ENCODE measurements around the gene CDKL4. TPM values are rescaled to one million over a fixed set of nuclear protein-coding genes. Genes with fewer than 3 reads are reported as not detected.
A peak's percentile ranks its signal among the peaks of the same experiment; 100 is the strongest.

The CDKL4 gene
- total and polyA plus RNA-seq, 2 donors (not counting 1 experiment from before 2014, with no cell fraction given): 0.18 to 3.0 TPM

- TF ChIP-seq CTCF (conservative IDR thresholded peaks at IDR 0.05 in 1 of 2, IDR thresholded peaks at IDR 0.05 in 1 of 2; ENCODE audit: low read depth in 1 of 2, low read length in 2 of 2) (no peak), EZH2 (IDR thresholded peaks at IDR 0.05; ENCODE audit: low read length, missing control alignments) (no peak)
- H3K36me3 ChIP-seq (ENCODE audit: control insufficient read depth, insufficient read depth, low read length): no peaks in the 10 kb centered on the region
Observed at GRCh38 chr2:39240758-39241157, 3.0 kb downstream of the CDKL4 start.

DNA sequence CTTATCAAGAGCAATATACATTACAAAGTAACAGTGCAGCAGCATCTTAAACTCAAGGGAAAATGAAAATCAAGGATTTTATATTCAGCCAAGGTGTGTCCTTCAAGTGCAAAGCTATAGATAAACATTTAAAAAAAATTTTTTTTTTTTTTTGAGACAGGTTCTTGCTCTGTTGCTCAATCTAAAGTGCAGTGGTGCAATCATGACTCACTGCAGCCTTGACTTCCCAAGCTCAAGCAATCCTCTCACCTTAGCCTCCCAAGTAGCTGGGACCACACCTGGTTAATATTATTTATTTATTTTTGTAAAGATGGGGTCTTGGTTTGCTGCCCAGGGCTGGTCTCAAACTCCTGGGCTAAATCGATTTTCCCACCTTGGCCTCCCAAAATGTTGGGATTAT, 9.0 kb downstream of the CDKL4 start:
- Histone ChIP-seq H3K9ac (ENCODE audit: insufficient read depth, low read length) (no peak overlapping the region), H3K4me2 (ENCODE audit: extremely low read depth, insufficient read depth, low read length) (no peak overlapping the region), H3K79me2 (ENCODE audit: control insufficient read depth, insufficient read depth, low read length) (no peaks in the 10 kb centered on the region), H3K36me3 (ENCODE audit: control insufficient read depth, insufficient read depth, low read length) (no peaks in the 10 kb centered on the region), H3K4me1 (ENCODE audit: control insufficient read depth, extremely low read depth, insufficient read depth, low read length) (no peaks in the 10 kb centered on the region), H4K20me1 (ENCODE audit: control insufficient read depth, extremely low read depth, insufficient read depth, low read length) (no peaks in the 10 kb centered on the region), H3K4me3 (replicated peaks in 1 of 4; ENCODE audit: control extremely low read depth in 1 of 4, insufficient read depth in 1 of 4, low read depth in 3 of 4, low read length in 4 of 4) (no peak overlapping the region), H3K27me3 (ENCODE audit: control insufficient read depth, insufficient read depth, low read length) (no peaks in the 10 kb centered on the region), H3K9me3 (ENCODE audit: control insufficient read depth, insufficient read depth, low read depth, low read length) (no peaks in the 10 kb centered on the region), H2AFZ (ENCODE audit: low read length) (no peak overlapping the region), H3K27ac (ENCODE audit: insufficient read depth, low read length) (no peak overlapping the region)
- TF ChIP-seq EZH2 (IDR thresholded peaks at IDR 0.05; ENCODE audit: low read length, missing control alignments) (no peak), CTCF (conservative IDR thresholded peaks at IDR 0.05 in 1 of 2, IDR thresholded peaks at IDR 0.05 in 1 of 2; ENCODE audit: low read depth in 1 of 2, low read length in 2 of 2) (no peak)
- peak in 1 of 2 donors; percentile 22 for DNase-seq (ENCODE audit: low read depth in 2 of 2)

More at GRCh38 chr2:39240758-39241157, 3.0 kb downstream of the CDKL4 start:
- no peak for DNase-seq (ENCODE audit: low read depth in 2 of 2)
- Histone ChIP-seq H3K4me2 (ENCODE audit: extremely low read depth, insufficient read depth, low read length) (no peak overlapping the region), H3K9ac (ENCODE audit: insufficient read depth, low read length) (no peak overlapping the region), H3K27ac (ENCODE audit: insufficient read depth, low read length) (no peak overlapping the region), H3K4me1 (ENCODE audit: control insufficient read depth, extremely low read depth, insufficient read depth, low read length) (no peaks in the 10 kb centered on the region), H3K27me3 (ENCODE audit: control insufficient read depth, insufficient read depth, low read length) (no peaks in the 10 kb centered on the region), H3K4me3 (replicated peaks in 1 of 4; ENCODE audit: control extremely low read depth in 1 of 4, insufficient read depth in 1 of 4, low read depth in 3 of 4, low read length in 4 of 4) (no peak overlapping the region), H4K20me1 (ENCODE audit: control insufficient read depth, extremely low read depth, insufficient read depth, low read length) (no peaks in the 10 kb centered on the region), H3K9me3 (ENCODE audit: control insufficient read depth, insufficient read depth, low read depth, low read length) (no peaks in the 10 kb centered on the region), H3K79me2 (ENCODE audit: control insufficient read depth, insufficient read depth, low read length) (no peaks in the 10 kb centered on the region), H2AFZ (ENCODE audit: low read length) (no peak overlapping the region)

- Histone ChIP-seq H3K79me2 (ENCODE audit: control insufficient read depth, insufficient read depth, low read length) (no peaks in the 10 kb centered on the region), H3K9me3 (ENCODE audit: control insufficient read depth, insufficient read depth, low read depth, low read length) (no peaks in the 10 kb centered on the region), H3K4me2 (ENCODE audit: extremely low read depth, insufficient read depth, low read length) (no peak overlapping the region), H3K4me3 (replicated peaks in 1 of 4; ENCODE audit: control extremely low read depth in 1 of 4, insufficient read depth in 1 of 4, low read depth in 3 of 4, low read length in 4 of 4) (no peak overlapping the region), H3K36me3 (ENCODE audit: control insufficient read depth, insufficient read depth, low read length) (no peaks in the 10 kb centered on the region), H4K20me1 (ENCODE audit: control insufficient read depth, extremely low read depth, insufficient read depth, low read length) (no peaks in the 10 kb centered on the region), H3K27me3 (ENCODE audit: control insufficient read depth, insufficient read depth, low read length) (no peaks in the 10 kb centered on the region), H3K9ac (ENCODE audit: insufficient read depth, low read length) (no peak overlapping the region), H3K27ac (ENCODE audit: insufficient read depth, low read length) (no peak overlapping the region), H2AFZ (ENCODE audit: low read length) (no peak overlapping the region), H3K4me1 (ENCODE audit: control insufficient read depth, extremely low read depth, insufficient read depth, low read length) (peaks cover 2% of the 10 kb centered on the region)
- peak in 1 of 2 donors; percentile 12 for DNase-seq (ENCODE audit: low read depth in 2 of 2)
- no peak for TF ChIP-seq CTCF (conservative IDR thresholded peaks at IDR 0.05 in 1 of 2, IDR thresholded peaks at IDR 0.05 in 1 of 2; ENCODE audit: low read depth in 1 of 2, low read length in 2 of 2)
- no peak for TF ChIP-seq EZH2 (IDR thresholded peaks at IDR 0.05; ENCODE audit: low read length, missing control alignments)
Observed at GRCh38 chr2:39232141-39232540, 11.6 kb downstream of the CDKL4 start.
